Spleen (tissue), 11 donors: Measurements from ENCODE around the gene NDUFS4. TPM values are rescaled to one million over a fixed set of nuclear protein-coding genes. Genes with fewer than 3 reads are reported as not detected.

ENCODE experiments used
- DNase-seq: peaks from one replicate; pipeline ENCODE4 v3.0.0-alpha.2; 2020
- H3K27ac ChIP-seq, 8 donors: fragments of 200-600 bp; sonication (generic) in 7 of 8; 1 replicate in 4 of 8; 2 replicates in 4 of 8; pipeline versions ENCODE4 v1.5.0 to v1.8.0; 2016 to 2021; ENCODE audit warnings: inconsistent platforms in 4 of 8, mild to moderate bottlenecking in 4 of 8, moderate library complexity in 1 of 8
- H3K27me3 ChIP-seq, 7 donors: fragments of 200-600 bp; sonication (generic) in 6 of 7; replicated peaks in 1 of 7; 1 replicate in 4 of 7; 2 replicates in 3 of 7; pipeline versions ENCODE4 v1.5.0 to v1.8.0; 2016 to 2021; ENCODE audit warnings: inconsistent platforms in 3 of 7, mild to moderate bottlenecking in 1 of 7
- H3K36me3 ChIP-seq, 6 donors: fragments of 200-600 bp; sonication (generic) in 5 of 6; 1 replicate in 4 of 6; 2 replicates in 2 of 6; pipeline versions ENCODE4 v1.5.0 to v1.8.0; 2016 to 2021; ENCODE audit warnings: inconsistent platforms in 2 of 6
- H3K4me1 ChIP-seq, 6 donors: fragments of 200-600 bp; sonication (generic) in 5 of 6; 1 replicate in 3 of 6; 2 replicates in 3 of 6; pipeline versions ENCODE4 v1.5.0 to v1.8.0; 2016 to 2021; ENCODE audit warnings: inconsistent platforms in 3 of 6
- H3K4me3 ChIP-seq, 8 donors: fragments of 200-600 bp; sonication (generic) in 7 of 8; 1 replicate in 4 of 8; 2 replicates in 4 of 8; pipeline versions ENCODE4 v1.5.0 to v1.8.0; 2016 to 2021; ENCODE audit warnings: inconsistent platforms in 4 of 8, mild to moderate bottlenecking in 4 of 8, moderate library complexity in 2 of 8
- H3K9me3 ChIP-seq, 8 donors: fragments of 200-600 bp; sonication (generic) in 7 of 8; 1 replicate in 4 of 8; 2 replicates in 4 of 8; pipeline versions ENCODE4 v1.5.0 to v1.8.0; 2016 to 2021; ENCODE audit warnings: inconsistent platforms in 4 of 8
- CTCF ChIP-seq, 11 experiments: fragments of 200-600 bp in 7 of 11; fragments of 450-650 bp in 4 of 11; sonication (generic) in 4 of 11; IDR thresholded peaks in 8 of 11; conservative IDR thresholded peaks in 3 of 11; 1 replicate in 7 of 11; 2 replicates in 4 of 11; pipeline versions ENCODE4 v1.4.0 to v1.8.0; 2016 to 2021; ENCODE audit warnings: antibody characterized with exemption in 11 of 11, inconsistent platforms in 4 of 11, mild to moderate bottlenecking in 1 of 11
- POLR2A ChIP-seq, 3 donors: fragments of 450-650 bp; IDR thresholded peaks; one replicate each; pipeline ENCODE4 v1.5.1; 2017; ENCODE audit warnings: antibody characterized with exemption in 3 of 3, mild to moderate bottlenecking in 1 of 3
- POLR2AphosphoS5 ChIP-seq, 3 donors: sonication (generic); formaldehyde crosslinking; IDR thresholded peaks; one replicate each; pipeline ENCODE4 v1.5.1; 2017; ENCODE audit warnings: antibody characterized with exemption in 3 of 3
- WGBS, 5 donors: extraction: QIAGEN DNeasy Blood & Tissue Kit in 3 of 5; methylation state at CpG; one replicate each; pipeline versions ENCODE4 v1.1.5 to v1.1.7; 2013 to 2018; 5-methylcytosine and 5-hydroxymethylcytosine counted together
- intact Hi-C: fragments of 100-400 bp; cut with DNase I; formaldehyde crosslinking; loops from one replicate; pipeline ENCODE4 v1.15.0; 2023; ENCODE audit warnings: low total_unique reads
- polyA plus RNA-seq, 3 donors: library from polyadenylated mRNA; stranded (reverse); fragments of 200-250 nt; gene quantifications; one replicate each; pipeline ENCODE4 v1.2.1, GENCODE V29; 2013
- total RNA-seq, 7 donors: library from RNA; depleted of rRNA in 3 of 7; stranded (reverse); fragments of >200 nt in 3 of 7; fragmentation: NEBNext Ultra II Directional in 4 of 7; extraction: Animal tissue kit (Norgen Biotek cat#: 25700) in 4 of 7; gene quantifications; one replicate each; pipeline versions ENCODE4 v1.1.0 to v1.2.1, GENCODE V29; 2016 to 2021
- donor health status: healthy with polysubstance abuse.
- donor health status: DM: no; HTN: no; CAD: no; lungs with moderate emphysema.
- donor health status: DM: no; HTN: no; CAD: no.
- donor health status: Bipolar disorder and iron deficiency.
- donor health status: healthy.
- donor health status: DM: no; HTN: no; CAD: no.
- donor health status: DM: yes; HTN: yes; CAD: no.

NDUFS4 gene
- total and polyA plus RNA-seq, 10 donors = 35.4 to 59.4 (median 47.2) TPM

- WGBS, 5 donors = 48 to 62% (median 54%) methylated on average over 4 of the region's 4 CpGs
- Histone ChIP-seq H3K27me3 (no peaks in the 10 kb centered on the region), H3K27ac (no peak overlapping the region), H3K9me3 (peaks cover 0 to 3% (median 0%) of the 10 kb centered on the region in 8 donors), H3K36me3 (no peaks in the 10 kb centered on the region), H3K4me3 (no peak overlapping the region), H3K4me1 (peaks cover 0 to 47% (median 7%) of the 10 kb centered on the region in 6 donors)
- DNase-seq = no peak
- TF ChIP-seq POLR2AphosphoS5 (IDR thresholded peaks at IDR 0.05) (no peak), CTCF (IDR thresholded peaks at IDR 0.05 in 8 of 11, conservative IDR thresholded peaks at IDR 0.05 in 3 of 11) (no peak), POLR2A (IDR thresholded peaks at IDR 0.05) (no peak)
- intact Hi-C loops = no loop called here
Measured at GRCh38 chr5:53569453-53569852, 9.0 kb downstream of the NDUFS4 start.

GRCh38 chr5:53571403-53571802 is 11.0 kb downstream of the NDUFS4 start:
- Histone ChIP-seq H3K9me3 (peaks cover 0 to 3% (median 0%) of the 10 kb centered on the region in 8 donors), H3K27ac (no peak overlapping the region), H3K4me3 (no peak overlapping the region), H3K36me3 (no peaks in the 10 kb centered on the region), H3K27me3 (no peaks in the 10 kb centered on the region), H3K4me1 (peaks cover 0 to 50% (median 11%) of the 10 kb centered on the region in 6 donors)
- intact Hi-C loops = no loop called here
- WGBS, 5 donors = 84 to 96% (median 92%) methylated on average over 1 of the region's 1 CpG
- no peak for TF ChIP-seq POLR2AphosphoS5 (IDR thresholded peaks at IDR 0.05)
- no peak for TF ChIP-seq CTCF (IDR thresholded peaks at IDR 0.05 in 8 of 11, conservative IDR thresholded peaks at IDR 0.05 in 3 of 11)
- no peak for TF ChIP-seq POLR2A (IDR thresholded peaks at IDR 0.05)
- DNase-seq = no peak

GRCh38 chr5:53575101-53575500 is 14.7 kb downstream of the NDUFS4 start:
- H3K36me3 ChIP-seq = no peaks in the 10 kb centered on the region
- peaks cover 0 to 1% (median 0%) of the 10 kb centered on the region in 8 donors for H3K9me3 ChIP-seq
- TF ChIP-seq POLR2AphosphoS5 (IDR thresholded peaks at IDR 0.05) (no peak), CTCF (IDR thresholded peaks at IDR 0.05 in 8 of 11, conservative IDR thresholded peaks at IDR 0.05 in 3 of 11) (no peak), POLR2A (IDR thresholded peaks at IDR 0.05) (no peak)
- intact Hi-C loops = no loop called here
- no peak for DNase-seq
- no peak overlapping the region for H3K4me3 ChIP-seq
- H3K4me1 ChIP-seq = peaks cover 0 to 30% (median 13%) of the 10 kb centered on the region in 6 donors
- 77 to 97% (median 94%) methylated on average over 3 of the region's 3 CpGs for WGBS, 5 donors
- H3K27ac ChIP-seq = no peak overlapping the region
- H3K27me3 ChIP-seq = no peaks in the 10 kb centered on the region

- H3K27me3 ChIP-seq = no peaks in the 10 kb centered on the region
- intact Hi-C loops = no loop called here
- no peak overlapping the region for H3K4me3 ChIP-seq
- H3K9me3 ChIP-seq = no peaks in the 10 kb centered on the region
- TF ChIP-seq CTCF (IDR thresholded peaks at IDR 0.05 in 8 of 11, conservative IDR thresholded peaks at IDR 0.05 in 3 of 11) (no peak), POLR2AphosphoS5 (IDR thresholded peaks at IDR 0.05) (no peak), POLR2A (IDR thresholded peaks at IDR 0.05) (no peak)
- H3K4me1 ChIP-seq = peaks cover 0 to 30% (median 13%) of the 10 kb centered on the region in 6 donors
- H3K27ac ChIP-seq = no peak overlapping the region
- DNase-seq = no peak
- H3K36me3 ChIP-seq = no peaks in the 10 kb centered on the region
Measured at GRCh38 chr5:53575831-53576230, 15.4 kb downstream of the NDUFS4 start.
